ENCODE results near the gene PSMD13.
"Not testable (repeated sequence)": the region's sequence is repeated elsewhere in the genome, so short reads cannot be mapped to it uniquely, and the experiment has no call there.

The PSMD13 gene

DNA sequence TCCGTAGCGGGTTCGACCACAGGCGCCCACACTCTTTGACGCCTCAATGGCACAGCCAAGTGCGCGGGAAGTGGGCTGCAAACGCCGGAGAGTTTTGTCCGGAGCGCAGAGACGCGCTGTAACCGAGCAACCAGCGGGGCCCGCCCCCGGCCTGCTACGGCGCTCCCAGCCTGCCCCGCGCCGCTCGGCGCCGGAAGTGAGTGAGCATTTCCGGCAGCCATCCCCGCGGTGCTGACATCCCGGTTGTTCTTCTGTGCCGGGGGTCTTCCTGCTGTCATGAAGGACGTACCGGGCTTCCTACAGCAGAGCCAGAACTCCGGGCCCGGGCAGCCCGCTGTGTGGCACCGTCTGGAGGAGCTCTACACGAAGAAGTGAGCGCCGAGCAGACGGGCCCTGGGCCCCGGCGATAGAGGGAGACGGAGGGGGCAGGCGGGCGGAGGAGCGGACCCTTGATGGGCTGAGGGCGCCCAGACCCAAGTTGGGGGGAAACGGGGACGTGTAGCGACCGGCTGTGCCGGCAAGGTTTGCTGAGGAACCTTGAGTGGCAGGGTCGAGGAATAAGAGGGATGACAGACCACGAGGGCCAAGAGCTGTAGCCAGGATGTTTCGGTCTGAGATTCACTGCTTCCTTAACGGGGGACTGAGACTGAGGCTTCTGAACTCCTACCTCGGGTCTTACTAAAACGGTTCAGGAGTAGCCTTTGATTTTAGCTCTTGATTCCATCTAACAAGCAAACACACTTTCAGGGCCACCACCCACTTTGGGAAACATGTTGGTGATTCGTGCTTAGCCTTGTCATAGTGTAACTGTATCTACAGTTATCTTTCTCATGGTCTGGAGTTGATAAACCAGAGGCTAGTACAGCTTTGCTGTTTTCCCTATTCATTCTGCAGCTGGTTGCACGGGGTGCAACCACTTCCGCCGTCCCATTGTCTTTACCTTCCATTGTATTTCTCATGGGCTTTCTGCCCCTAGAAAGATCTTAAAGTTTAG, at the start of gene PSMD13:
Gene PSMD13, plus strand, starts transcription at position 203 of the 994 bp plus-strand sequence. Its CDS starts 74 bp downstream, at position 277.
- peak; percentile 71 for DNase-seq (ENCODE audit: low read depth)

DNA sequence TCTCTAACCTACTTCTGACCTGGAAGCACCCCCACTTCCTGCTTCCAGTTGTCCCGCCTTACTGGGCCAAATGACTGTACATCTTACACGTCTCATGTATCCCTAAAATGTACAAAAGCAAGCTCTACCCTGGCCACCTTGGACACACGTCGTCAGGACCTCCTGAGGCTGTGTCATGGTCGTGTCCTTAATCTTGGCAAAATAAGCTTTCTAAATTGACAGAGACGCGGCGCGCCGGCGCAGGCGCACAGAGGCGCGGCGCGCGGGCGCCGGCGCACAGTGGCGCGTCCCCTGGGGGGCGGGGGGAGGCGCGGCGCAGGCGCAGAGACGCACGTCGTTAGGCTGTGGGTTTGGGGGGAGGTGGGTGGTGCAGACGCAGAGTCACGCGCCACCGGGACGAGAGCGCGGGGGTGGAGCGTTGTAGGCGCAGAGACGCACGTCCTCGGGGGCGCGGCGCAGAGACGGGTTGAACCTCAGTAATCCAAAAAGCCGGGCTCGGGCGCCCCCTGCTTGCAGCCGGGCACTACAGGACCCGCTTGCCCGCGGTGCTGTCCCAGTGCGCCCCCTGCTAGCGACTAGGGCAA, 47.5 kb upstream of the PSMD13 start:
- DNase-seq (ENCODE audit: low read depth), result not testable (repeated sequence)

- DNase-seq (ENCODE audit: low read depth), result not testable (repeated sequence)
Observed at GRCh38 chr11:189843-190311, 46.9 kb upstream of the PSMD13 start.

- DNase-seq (ENCODE audit: low read depth), result not testable (repeated sequence)
Observed at GRCh38 chr11:190546-190945, 46.2 kb upstream of the PSMD13 start.

GRCh38 chr11:191490-192478, 45.0 kb upstream of the PSMD13 start:
- DNase-seq (ENCODE audit: low read depth), result not testable (repeated sequence)

DNA sequence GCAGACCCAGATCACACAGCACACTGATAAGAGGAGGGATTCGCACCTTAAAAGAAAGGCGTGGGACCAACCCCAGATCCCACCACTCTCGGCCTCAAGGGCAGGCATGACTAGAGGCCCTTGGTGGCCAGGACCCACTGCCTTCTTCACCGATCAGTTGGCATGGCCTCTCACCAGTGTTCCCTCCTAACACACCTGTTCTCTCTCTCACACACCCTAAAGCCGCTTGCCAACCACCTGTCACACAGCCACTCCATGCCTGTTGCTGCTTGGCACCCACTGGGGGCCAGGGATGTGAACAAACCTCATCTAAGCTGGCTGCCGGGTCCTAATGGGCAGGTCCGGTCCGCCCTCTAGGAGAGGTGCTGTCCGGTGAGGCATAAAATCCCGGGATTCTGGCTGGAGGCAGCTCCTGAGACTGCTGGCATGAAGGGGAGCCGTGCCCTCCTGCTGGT, 44.1 kb upstream of the PSMD13 start, which contains the start of gene SCGB1C1:
Gene SCGB1C1, plus strand, starts transcription at position 405 of the 455 bp plus-strand sequence. Its CDS starts 22 bp downstream, at position 427.
- not testable (repeated sequence) for DNase-seq (ENCODE audit: low read depth)

DNA sequence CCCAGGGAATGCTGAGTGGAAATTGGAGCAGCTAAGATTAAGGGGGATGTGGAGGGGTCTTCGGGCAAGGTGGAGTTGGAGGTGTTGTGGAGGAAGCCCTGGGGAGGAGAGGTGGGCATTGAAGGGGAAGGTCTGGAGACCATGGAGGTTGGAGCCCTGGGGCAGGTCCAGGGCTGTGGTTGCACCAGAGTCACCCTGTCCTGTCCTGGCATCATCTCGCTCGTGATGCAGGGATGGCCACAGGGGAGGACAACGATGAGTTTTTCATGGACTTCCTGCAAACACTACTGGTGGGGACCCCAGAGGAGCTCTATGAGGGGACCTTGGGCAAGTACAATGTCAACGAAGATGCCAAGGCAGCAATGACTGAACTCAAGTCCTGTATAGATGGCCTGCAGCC, 43.3 kb upstream of the PSMD13 start:
- DNase-seq (ENCODE audit: low read depth), result not testable (repeated sequence)

GRCh38 chr11:196786-197731, 39.7 kb upstream of the PSMD13 start:
- DNase-seq (ENCODE audit: low read depth), result no peak

DNA sequence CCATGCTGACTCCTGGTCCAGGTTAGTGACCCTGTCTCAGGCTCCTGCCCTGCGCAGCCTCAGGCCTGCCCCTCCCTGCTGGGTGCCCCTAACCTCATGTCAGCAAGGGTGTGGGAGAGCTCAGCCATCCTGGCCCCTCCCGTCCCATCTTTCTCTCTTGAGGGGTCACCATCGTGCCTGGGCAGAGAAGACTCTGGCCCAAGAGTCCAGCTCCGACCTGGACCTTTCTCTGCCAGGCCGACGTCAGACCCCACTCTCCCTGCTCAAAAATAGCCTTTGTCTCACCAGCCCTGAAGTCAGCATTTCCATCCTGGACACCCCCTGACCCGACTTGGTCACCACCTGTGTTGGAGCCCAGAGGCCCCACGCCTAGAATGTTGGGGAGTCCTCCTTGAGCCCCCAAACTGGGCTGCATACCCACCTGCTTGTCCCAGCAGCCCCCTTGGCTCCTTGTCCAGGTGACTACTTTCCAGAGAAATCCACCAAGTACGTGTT, 39.0 kb upstream of the PSMD13 start:
- no peak for DNase-seq (ENCODE audit: low read depth)

- DNase-seq (ENCODE audit: low read depth), result no peak
Observed at GRCh38 chr11:198236-198806, 38.5 kb upstream of the PSMD13 start.

DNA sequence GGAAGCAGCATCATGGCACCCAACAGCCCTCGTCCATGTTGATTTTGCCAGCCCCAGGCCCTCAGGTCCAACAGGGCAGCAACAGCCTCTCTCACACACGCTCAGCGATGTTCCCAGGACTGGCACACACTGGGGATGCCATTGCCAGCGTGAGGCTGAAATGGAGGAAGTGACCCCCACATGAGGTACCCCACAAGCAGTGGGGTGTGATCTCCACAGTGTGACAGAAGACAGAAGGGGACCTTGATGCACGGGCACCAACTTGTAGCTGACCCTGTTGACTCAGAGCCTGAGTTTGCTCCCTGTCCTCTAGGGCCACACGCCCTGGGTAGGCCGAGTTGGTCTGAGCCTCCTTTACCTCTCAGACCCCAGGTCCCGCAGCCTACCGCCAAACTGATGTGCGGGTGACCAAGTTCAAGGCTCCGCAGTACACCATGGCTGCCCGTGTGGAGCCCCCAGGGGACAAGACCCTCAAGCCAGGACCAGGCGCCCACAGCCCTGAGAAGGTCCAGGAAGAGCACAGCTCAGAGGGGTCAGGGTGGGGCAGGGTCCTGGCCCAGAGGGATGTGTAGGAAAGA, 37.7 kb upstream of the PSMD13 start:
- DNase-seq (ENCODE audit: low read depth), result no peak

- DNase-seq (ENCODE audit: low read depth), result no peak
Observed at GRCh38 chr11:199782-200181, 37.0 kb upstream of the PSMD13 start.

GRCh38 chr11:200224-201003, 36.4 kb upstream of the PSMD13 start:
- DNase-seq (ENCODE audit: low read depth), result no peak

GRCh38 chr11:201966-202365, 34.8 kb upstream of the PSMD13 start:
- DNase-seq (ENCODE audit: low read depth), result no peak

GRCh38 chr11:202490-202889, 34.3 kb upstream of the PSMD13 start:
- no peak for DNase-seq (ENCODE audit: low read depth)

DNA sequence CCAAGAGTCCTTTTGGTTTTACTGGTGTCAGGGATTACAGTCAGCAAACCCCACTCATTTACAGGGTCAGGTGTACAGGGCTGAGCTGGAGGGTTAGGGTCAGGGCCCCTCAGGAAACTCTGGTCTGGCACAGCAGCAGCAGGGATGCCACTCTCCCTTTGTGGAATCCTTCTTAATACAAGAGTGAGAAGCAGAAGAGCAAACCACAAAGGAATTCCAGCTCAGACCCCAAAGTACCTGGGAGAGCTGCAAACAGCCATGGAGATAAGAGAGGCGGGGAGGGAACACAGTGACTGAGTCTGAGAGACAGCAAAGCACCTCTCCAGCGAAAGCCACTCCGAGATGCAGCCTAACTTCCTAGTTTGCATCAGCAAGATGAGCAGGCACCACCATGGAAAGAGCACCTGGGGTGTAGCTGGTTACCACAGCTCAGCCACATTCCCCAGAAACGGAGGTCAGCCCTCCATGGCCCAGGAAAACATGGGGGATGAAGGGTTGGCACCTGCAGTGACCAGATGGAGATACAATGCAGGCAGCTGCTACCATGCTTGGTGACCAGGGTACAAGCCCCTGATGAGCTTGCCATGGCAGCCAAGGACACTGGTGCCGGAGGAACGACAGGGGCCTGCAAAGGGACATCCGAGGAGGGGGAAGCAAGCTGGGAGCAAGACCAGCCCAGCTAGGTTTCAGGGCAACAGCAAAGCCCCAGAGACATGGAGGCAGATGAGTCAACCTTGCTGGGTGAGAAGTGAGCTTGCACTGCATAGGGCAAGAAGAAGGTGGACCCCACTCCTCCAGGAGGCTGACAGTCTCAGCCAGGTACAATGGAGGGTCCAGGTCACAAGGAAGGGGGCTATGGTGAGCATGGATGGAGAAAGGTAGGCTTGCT, 33.5 kb upstream of the PSMD13 start:
- no peak for DNase-seq (ENCODE audit: low read depth)

DNA sequence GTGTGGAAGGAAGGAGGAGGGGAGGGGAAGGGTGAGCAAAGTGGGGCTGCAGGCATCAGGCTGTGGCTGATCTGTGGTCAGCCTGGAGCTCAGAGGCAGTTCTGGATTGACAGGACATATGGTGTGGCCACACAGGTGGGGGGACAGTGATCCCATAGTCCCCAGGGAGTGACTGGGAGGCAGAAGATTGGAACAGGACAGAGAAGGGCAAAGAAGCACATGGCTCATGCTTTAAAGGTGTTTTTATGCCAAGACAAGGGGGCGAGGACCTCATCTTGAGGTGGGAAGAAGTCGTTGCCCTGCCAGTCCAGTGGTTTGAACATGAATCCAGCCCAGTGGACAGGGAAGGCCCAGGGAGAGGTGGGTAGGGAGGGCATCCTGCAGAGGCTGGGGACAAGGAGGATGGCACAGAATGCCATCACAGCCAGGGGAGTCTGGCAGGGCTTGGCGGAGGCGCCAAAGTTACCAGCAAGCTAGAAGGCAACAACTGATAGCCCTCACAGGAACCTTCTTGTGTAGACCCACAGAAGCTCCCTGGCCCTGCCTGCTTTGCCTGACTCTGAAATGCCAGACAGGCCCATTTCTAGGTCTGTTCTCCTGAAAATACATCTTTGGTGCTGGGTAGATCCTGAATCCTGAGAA, 32.7 kb upstream of the PSMD13 start:
- no peak for DNase-seq (ENCODE audit: low read depth)
